GM18858 (cell line): ENCODE measurements around the gene LRRC19.

ENCODE experiments used
- ATAC-seq: cut with Tn5 transposase; IDR thresholded peaks from one replicate; pipeline ENCODE4 v1.9.1; 2021; ENCODE audit not compliant: unreplicated experiment

LRRC19 gene

GRCh38 chr9:26955921-26956859 lies 49.3 kb downstream of the LRRC19 start, which contains the start of gene IFT74:
IFT74 (plus strand) TSS chr9:26956412; CDS start chr9:26961968, 5,556 bp downstream.
- ATAC-seq, result peak; percentile 96

GRCh38 chr9:26955222-26955903 lies 50.1 kb downstream of the LRRC19 start:
- peak; percentile 26 for ATAC-seq

GRCh38 chr9:26954050-26954508 lies 51.4 kb downstream of the LRRC19 start:
- ATAC-seq, result no peak

- no peak for ATAC-seq
Measured at GRCh38 chr9:26951794-26952193, 53.7 kb downstream of the LRRC19 start.

- no peak for ATAC-seq
Measured at GRCh38 chr9:26950521-26950920, 55.0 kb downstream of the LRRC19 start.

GRCh38 chr9:26949637-26950069 lies 55.8 kb downstream of the LRRC19 start:
- ATAC-seq, result no peak

GRCh38 chr9:26947736-26948135 lies 57.7 kb downstream of the LRRC19 start:
- no peak for ATAC-seq

- ATAC-seq, result peak; percentile 98
Measured at GRCh38 chr9:26946753-26947727, 58.4 kb downstream of the LRRC19 start, which contains the start of gene PLAA. PLAA (minus strand) TSS chr9:26947242; CDS start chr9:26947045, 197 bp downstream.

GRCh38 chr9:26945591-26945990 lies 59.9 kb downstream of the LRRC19 start:
- ATAC-seq, result no peak
